Islet precursor cell (in vitro differentiated cells): ENCODE data around the gene FARP2.
"Not testable (repeated sequence)": the region's sequence is repeated elsewhere in the genome, so short reads cannot be mapped to it uniquely, and the experiment has no call there.

ENCODE experiments used
- DNase-seq: peaks from one replicate; pipeline ENCODE4 v3.0.0-alpha.2; 2018

FARP2 gene

GRCh38 chr2:241413501-241413900, 57.4 kb downstream of the FARP2 start:
- not testable (repeated sequence) for DNase-seq

GRCh38 chr2:241413929-241414580, 58.0 kb downstream of the FARP2 start:
- no peak for DNase-seq

- no peak for DNase-seq
Measured at GRCh38 chr2:241415196-241415595, 59.1 kb downstream of the FARP2 start.

DNA sequence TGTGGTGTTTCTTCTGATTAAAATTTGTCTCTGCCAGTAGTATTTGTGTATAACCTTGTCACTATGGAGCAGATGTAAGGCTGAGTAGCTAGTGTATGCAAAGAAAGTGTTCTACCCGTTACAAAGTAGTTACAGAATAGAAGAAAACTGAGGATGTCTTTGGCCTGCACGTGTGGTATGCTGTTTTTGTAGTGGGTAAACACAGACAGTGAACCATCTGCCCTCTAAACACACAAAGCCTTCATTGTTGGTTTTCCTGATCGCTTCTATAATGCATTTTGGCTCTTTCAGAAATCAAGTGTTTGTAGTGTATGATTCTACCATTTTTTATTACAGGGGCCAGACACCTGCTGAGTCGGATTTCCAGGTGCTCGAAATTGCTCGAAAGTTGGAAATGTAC, 61.5 kb downstream of the FARP2 start:
- DNase-seq, result no peak

GRCh38 chr2:241421330-241421729, 65.2 kb downstream of the FARP2 start:
- no peak for DNase-seq

GRCh38 chr2:241421942-241422341, 65.9 kb downstream of the FARP2 start:
- DNase-seq, result not testable (repeated sequence)

DNA sequence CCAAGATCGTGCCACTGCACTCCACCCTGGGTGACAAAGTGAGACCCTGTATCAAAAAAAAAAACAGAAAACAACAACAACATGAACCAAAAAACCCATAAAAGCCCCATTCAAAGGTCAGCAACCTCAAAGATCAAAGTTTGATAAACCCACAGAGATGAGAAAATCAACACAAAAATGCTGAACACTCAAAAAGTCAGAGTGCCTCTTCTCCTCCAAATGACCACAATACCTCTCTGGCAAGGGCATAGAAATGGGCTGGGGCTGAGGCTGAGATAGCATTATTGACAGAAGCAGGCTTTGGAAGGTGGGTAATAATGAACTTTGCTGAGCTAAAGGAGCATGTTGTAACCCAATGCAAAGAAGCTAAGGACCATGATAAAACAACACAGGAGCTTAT, 66.3 kb downstream of the FARP2 start:
- no peak for DNase-seq

GRCh38 chr2:241423489-241423888, 67.4 kb downstream of the FARP2 start:
- DNase-seq, result not testable (repeated sequence)

- DNase-seq, result no peak
Measured at GRCh38 chr2:241425368-241425767, 69.3 kb downstream of the FARP2 start.

GRCh38 chr2:241430178-241430577, 74.1 kb downstream of the FARP2 start:
- DNase-seq, result no peak

DNA sequence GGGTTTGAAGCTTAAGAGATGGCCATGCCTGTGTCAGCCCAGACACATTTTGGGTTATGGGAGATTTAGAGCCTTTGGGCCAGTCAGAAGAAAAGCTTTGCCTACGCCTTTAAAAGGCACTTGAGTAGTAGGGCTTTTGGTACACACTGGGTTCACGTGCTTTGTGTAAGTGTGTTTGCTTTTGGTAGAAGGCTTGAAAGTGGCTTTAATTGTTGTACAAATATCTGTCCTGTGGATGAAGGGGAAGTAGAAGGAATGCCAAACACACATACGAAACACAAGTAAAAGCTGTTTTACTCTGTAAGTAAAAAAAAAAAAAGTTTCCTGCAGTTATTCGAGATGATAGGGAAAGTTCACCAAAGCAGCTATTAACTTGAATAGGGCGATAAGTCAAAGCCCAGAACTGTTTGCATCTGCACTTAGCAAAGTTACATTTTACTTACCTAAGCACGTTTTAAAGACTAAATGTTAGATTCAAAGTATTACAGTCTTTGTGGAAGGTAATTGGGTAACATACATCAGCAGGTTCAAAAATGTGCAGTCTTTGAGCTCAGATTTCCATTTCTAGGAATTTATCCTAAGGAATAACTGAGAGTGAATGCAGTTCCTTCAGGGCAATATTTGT, 76.9 kb downstream of the FARP2 start:
- no peak for DNase-seq

DNA sequence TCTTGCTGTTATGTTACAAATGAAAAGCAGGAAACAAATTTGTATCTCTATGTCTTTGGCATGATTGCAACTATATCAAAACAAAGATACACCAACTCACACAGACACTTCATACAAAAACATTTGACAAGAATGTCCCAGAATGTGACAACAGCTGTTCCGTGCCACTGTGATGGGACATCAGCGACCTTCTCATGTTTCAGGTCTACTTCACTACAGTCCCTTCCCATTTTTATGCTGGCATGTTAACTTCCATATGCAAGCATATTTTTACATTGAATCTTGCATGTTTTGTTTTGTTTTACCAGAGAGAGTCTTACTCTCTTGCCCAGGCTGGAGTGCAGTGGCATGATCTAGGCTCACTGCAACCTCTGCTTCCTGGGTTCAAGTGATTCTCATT, 81.1 kb downstream of the FARP2 start:
- DNase-seq, result no peak

DNA sequence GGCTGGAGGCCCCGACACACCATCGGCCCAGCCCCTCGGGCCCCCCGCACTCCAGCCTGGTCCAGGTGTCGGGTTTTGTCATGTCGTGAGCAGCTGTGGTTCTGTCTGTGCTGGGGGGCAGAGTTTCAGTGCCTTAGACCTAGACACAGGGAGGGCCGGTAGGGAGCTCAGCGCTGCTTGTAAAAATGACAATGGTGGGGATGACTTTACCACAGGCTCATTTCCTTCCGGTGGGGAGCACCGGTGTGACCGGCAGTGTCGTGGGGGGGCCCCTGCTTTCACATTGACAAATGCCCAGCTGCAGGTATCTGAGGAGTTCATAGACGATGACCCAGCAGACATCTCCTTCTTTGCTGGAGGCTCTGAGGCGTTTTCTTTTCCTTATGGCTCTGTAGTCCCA, 85.4 kb downstream of the FARP2 start:
- no peak for DNase-seq

DNA sequence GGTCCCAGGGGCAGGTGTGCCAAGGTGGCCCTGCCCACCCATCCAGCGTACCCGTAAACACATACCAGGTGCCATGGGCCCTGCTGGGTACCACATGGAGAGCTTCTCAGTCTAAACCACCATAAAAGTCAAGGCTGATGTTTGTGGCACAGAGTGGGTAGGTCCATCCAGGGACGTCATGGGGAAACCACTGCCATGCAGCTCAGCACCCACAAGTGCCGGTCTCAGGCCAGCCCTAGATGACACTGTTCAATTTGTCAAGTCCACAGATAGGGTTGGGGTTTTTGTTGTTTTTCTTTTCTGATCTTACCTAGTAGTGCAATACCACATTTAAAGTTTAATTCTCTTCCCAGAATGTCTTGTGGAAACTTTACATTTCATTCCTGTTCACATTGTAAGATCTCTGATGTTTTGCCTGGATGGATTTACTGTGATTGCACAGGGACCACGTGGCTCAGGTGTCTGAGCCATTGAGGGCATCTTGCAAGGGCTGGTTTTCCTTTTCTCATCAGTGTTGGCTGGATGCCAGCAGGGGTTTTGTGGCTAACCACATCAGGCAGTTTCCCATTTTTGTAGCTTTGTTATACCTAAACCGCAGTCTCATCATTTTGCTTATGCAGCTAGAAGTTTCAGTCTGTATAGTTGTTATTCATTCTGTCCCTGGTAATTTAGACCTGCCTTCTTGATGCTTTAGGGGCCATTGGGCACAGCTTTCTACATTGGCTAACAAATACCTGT, 87.6 kb downstream of the FARP2 start:
- DNase-seq, result no peak

DNA sequence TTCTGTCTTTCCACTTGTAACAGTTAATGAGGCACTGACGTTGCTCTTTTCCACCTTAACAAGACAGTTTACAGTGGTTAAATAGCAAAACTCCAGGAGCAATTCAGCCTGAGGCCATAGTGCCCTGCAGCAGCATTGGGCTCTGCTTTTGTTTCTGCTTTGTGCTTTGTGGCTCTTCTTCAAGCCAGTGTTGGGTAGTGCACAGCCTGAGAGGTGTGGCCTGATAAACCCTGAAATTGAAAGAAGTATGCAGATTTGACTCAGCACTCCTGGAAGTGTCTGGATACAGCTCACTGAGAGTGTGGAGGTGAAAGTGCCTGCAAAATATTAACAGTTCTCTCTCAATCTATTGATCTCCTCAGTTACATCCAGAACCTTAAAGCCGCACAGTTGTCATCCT, 89.3 kb downstream of the FARP2 start:
- no peak for DNase-seq

GRCh38 chr2:241450092-241450491, 94.0 kb downstream of the FARP2 start:
- DNase-seq, result not testable (repeated sequence)

DNA sequence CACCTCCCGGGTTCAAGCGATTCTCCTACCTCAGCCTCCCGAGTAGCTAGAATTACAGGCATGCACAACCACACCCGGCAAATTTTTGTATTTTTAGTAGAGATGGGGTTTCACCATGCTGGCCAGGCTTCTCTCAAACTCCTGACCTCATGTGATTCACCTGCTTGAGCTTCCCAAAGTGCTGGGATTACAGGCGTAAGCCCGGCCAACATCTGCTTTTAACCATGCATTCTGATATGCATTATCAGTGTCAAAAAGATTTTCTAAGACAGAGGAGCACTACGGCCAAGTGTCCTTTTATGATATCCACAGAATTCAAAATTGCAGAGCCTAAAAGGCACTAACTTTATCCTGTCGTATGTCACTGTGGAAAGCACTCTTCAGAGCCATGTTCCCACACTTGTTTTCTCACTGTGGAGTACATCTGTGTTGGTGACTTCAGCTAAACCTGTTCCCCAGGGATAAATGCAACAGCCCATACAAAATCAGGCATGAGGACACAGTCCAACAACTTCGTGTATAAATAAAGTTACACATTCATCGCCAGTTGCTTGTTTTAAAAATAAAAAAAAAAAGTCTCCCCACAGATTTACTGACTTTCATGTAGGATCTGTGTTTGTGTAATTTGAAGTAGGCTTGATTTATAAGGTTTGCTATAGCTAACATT, 95.9 kb downstream of the FARP2 start:
- DNase-seq, result no peak

DNA sequence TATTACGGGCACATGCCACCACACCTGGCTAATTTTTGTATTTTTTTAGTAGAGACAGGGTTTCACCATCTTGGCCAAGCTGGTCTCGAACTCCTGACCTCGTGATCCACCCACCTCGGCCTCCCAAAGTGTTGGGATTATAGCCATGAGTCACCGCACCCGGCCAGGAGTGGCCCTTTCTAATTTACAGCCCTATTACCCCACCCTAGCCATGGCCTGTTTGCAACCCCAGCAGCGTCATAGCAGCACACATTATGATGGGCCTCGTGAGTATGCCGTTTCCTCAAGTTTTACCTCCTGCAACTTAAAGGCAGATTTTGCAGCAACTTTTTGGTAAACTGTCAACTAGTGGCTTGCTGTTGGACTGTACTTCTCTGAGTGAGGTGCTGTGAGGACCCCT, 97.8 kb downstream of the FARP2 start:
- not testable (repeated sequence) for DNase-seq

DNA sequence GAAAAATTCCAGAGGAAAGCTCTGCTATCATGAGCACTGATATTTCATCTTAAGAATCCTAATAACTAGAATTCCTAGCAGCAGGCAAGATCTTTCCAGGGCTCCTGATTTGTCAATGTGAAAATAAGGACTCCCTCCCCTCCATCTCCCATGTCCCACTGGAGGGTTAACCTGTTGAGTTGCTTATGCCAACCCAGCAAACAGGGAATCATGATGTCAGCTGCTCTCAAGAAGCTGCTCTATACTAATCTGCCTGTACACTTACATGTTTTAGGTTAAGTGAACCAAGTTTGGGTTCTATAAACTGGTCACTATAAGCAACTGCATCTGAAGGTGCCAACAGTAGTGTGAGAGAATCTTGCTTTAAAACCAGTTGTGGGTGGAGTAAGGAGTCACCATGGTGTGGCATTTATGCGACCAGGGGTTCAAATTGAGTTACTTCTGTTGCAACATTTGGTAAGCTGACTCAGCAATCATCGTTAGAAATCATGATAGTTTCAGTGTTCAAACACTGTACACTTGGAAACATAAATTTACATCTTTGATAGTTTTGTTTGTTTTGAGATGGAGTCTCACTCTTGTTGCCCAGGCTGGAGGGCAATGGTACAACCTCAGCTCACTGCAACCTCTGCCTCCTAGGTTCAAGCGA, 98.9 kb downstream of the FARP2 start:
- no peak for DNase-seq

DNA sequence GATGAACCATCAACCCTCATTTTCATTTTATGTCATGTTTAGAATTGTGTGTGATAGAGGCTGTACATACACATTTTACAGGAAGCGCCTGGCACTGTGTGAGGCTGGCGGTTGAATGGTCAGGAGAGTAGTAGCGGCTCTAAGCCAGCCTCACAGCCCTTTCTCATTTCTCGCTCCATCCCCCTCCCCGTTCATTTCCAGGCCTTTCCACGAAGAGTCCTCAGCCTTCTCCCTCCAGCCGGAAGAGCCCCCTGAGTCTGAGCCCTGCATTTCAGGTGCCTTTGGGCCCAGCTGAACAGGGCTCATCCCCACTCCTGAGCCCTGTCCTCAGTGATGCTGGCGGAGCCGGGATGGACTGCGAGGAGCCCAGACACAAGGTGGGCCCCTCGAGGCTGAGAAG, 100.5 kb downstream of the FARP2 start:
- no peak for DNase-seq

DNA sequence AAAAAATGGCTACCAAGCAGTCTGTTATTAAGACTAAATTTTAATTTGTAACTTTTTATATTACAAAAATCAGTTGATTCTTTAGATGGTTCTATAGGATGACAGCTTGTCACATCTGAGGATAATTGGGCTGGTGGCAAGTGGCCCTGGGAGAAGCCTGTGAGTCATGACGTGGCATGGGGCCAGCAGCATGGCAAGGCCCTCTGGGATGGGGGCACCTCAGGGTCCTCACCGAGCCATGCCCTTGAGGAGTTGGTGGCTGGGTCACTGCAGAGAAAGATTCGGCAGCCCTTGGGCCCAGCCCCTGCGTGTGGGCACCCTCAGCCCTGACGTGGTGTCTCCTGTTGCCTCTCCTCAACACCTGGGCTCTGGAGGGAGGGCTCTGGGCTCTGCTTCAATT, 102.6 kb downstream of the FARP2 start:
- no peak for DNase-seq

DNA sequence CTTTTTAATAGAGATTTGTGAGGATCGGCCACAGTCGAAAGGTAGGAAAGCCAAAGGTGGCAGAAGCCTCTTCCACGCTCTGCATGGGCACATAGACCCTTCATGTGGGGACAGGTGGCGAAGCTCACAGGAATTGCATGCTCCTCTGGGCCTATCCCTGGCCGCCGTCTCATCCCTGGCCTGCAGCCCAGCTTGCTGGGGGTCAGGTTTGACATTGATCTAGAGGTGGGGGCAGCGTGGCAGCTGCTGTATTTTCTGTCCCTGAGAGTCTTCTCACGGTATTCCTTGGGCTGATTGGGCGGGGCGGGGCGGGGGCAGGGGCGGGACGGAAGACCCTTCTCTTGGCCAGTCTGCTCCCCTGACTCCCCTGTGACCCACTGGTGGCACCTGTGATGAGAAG, 103.4 kb downstream of the FARP2 start:
- DNase-seq, result no peak

DNA sequence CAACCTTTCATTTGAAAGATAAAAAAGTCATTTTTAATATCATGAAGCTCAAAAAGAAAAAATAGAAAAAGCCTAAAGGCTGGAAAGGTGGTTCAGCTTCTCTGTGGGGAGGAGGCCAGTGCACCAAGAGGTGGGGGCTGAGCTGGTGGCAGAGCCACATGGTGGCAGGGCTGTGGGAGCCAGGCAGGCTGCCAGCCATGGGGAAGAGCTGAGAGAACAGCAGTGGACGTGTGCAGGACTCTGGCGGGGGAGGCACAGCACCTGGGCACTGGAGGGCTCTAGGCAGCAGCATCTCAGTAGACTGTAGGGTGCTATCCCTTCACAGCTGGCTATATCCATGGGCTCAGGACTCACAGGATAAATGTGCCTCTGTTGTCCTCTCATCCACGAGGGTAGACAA, 104.5 kb downstream of the FARP2 start:
- DNase-seq, result no peak
